IPS-20b (cell line): Measurements from ENCODE around the gene GIPR.
"Not testable (repeated sequence)": the region's sequence is repeated elsewhere in the genome, so short reads cannot be mapped to it uniquely, and the experiment has no call there.

ENCODE experiments used
- H3K27ac ChIP-seq: one replicate; pipeline ENCODE4 v1.5.1; 2013; ENCODE audit warnings: low read length
- H3K27me3 ChIP-seq: 2 replicates; pipeline ENCODE4 v1.6.1; 2013; ENCODE audit warnings: mild to moderate bottlenecking, low read length, inconsistent platforms; ENCODE audit not compliant: insufficient read depth
- H3K36me3 ChIP-seq: 2 replicates; pipeline ENCODE4 v1.6.1; 2013; ENCODE audit warnings: low read depth, mild to moderate bottlenecking, inconsistent platforms, low read length, moderate library complexity; ENCODE audit not compliant: insufficient read depth
- H3K4me1 ChIP-seq: 2 replicates; pipeline ENCODE4 v1.6.1; 2013; ENCODE audit warnings: mild to moderate bottlenecking, control low read depth, inconsistent platforms, low read length, moderate library complexity; ENCODE audit not compliant: insufficient read depth
- H3K4me3 ChIP-seq: 2 replicates; pipeline ENCODE4 v1.5.1; 2013; ENCODE audit warnings: mild to moderate bottlenecking, low read length, inconsistent platforms
- H3K9ac ChIP-seq: 2 replicates; pipeline ENCODE4 v1.6.1; 2013; ENCODE audit warnings: low read depth, mild to moderate bottlenecking, inconsistent platforms, low read length, moderate library complexity
- H3K9me3 ChIP-seq: 2 replicates; pipeline ENCODE4 v1.6.1; 2013; ENCODE audit warnings: mild to moderate bottlenecking, low read depth, low read length, inconsistent platforms; ENCODE audit not compliant: insufficient read depth

The GIPR gene

DNA sequence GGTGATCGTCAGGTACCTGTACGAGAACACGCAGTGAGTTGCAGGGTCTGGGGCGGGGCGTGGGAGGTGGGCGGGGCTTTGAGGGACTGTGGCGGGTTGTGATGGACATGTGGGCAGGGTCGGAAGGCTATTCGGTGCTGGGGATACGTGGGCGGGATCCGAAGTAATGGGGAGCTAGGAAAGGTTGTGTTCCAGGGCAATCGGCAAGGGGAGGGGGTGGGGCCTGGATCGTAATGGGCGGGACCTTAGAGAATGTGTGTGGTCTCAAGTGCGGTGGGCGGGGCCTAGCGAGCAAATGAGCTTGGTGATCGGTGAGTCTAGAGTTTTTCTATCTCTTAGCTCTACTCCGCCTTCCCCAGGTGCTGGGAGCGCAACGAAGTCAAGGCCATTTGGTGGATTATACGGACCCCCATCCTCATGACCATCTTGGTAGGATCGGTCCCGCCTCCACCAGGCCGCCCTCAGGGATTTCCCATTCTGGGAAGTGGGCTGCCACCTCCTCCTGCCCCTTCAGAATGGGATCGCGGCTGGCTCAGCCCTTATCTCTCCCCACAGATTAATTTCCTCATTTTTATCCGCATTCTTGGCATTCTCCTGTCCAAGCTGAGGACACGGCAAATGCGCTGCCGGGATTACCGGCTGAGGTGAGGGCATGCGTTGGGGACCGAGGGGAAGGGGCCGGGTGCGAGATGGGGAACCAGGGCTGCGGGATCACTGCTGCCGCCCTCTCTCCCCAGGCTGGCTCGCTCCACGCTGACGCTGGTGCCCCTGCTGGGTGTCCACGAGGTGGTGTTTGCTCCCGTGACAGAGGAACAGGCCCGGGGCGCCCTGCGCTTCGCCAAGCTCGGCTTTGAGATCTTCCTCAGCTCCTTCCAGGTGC is 9.6 kb downstream of the GIPR start:
- H3K4me1 ChIP-seq: no peaks in the 10 kb centered on the region
- peak overlapping the region; percentile 43; the same call in 1 of the 2 replicates for H3K9ac ChIP-seq
- H3K36me3 ChIP-seq: no peaks in the 10 kb centered on the region
- no peak overlapping the region for H3K27ac ChIP-seq
- peaks cover 39% of the 10 kb centered on the region for H3K27me3 ChIP-seq
- no peaks in the 10 kb centered on the region for H3K9me3 ChIP-seq
- peak overlapping the region; percentile 77 for H3K4me3 ChIP-seq

DNA sequence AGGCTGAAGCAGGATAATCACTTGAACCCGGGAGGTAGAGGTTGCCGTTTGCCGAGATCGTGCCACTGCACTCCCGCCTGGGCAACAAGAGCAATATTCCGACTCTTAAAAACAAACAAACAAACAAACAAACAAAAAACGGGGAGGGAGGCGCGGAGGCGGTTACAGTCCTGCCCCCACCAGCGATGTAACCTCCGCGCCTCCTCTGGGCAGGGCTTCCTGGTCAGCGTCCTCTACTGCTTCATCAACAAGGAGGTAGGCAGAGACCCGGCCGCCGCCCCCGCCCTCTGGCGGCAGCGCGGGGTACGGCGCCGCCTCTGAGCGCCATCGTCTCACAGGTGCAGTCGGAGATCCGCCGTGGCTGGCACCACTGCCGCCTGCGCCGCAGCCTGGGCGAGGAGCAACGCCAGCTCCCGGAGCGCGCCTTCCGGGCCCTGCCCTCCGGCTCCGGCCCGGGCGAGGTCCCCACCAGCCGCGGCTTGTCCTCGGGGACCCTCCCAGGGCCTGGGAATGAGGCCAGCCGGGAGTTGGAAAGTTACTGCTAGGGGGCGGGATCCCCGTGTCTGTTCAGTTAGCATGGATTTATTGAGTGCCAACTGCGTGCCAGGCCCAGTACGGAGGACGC is 13.5 kb downstream of the GIPR start:
- no peaks in the 10 kb centered on the region for H3K4me1 ChIP-seq
- H3K9ac ChIP-seq: no peak overlapping the region; the same call in 1 of the 2 replicates
- H3K36me3 ChIP-seq: peaks cover 25% of the 10 kb centered on the region
- H3K9me3 ChIP-seq: no peaks in the 10 kb centered on the region
- peak overlapping the region; percentile 59; the same call in 1 of the 2 replicates for H3K4me3 ChIP-seq
- H3K27ac ChIP-seq: no peak overlapping the region
- H3K27me3 ChIP-seq: peaks cover 36% of the 10 kb centered on the region

DNA sequence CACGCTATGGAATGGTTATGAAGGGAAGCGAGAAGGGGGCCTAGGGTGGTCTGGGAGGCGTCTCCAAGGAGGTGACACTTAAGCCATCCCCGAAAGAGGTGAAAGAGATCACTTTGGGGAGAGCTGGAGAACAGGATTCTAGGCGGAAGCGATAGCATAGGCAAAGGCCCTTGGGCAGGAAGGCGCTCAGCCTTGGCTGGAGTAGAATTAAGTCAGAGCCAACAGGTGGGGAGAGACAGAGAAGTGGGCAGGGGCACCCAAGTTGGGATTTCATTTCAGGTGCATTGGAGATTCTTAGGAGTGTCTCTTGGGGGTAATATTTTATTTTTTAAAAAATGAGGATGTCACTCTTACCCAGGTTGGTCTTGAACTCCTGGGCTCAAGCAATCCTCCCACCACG is 14.1 kb downstream of the GIPR start:
- H3K9me3 ChIP-seq: no peaks in the 10 kb centered on the region

DNA sequence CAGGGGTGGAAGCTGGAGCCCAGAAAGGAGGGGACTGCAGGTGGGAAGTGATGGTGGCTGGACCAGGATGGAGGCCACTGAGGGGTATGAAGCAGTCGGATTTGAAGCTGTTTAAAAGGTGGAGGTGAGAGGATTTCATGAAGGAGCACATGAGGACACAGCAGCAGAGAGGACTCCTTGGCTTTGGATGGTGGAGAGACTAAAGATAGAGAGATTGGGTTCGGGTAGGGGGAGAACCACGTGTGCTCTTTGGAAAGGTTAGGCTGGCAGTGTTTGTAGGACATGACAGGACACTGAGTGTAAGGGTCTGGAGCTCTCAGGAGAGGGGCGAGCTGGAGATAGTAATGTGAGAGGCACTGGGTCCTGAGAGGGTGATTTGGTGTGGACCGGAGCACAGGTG is 14.9 kb downstream of the GIPR start:
- H3K36me3 ChIP-seq: peaks cover 37% of the 10 kb centered on the region
- H3K9me3 ChIP-seq: no peaks in the 10 kb centered on the region
- H3K27me3 ChIP-seq: peaks cover 25% of the 10 kb centered on the region
- no peak overlapping the region for H3K4me3 ChIP-seq
- H3K9ac ChIP-seq: no peak overlapping the region
- H3K4me1 ChIP-seq: no peaks in the 10 kb centered on the region
- H3K27ac ChIP-seq: no peak overlapping the region

More for the DNA sequence above, 14.1 kb downstream of the GIPR start:
- H3K9ac ChIP-seq: no peak overlapping the region; the same call in 1 of the 2 replicates
- H3K4me3 ChIP-seq: peak overlapping the region; percentile 59; the same call in 1 of the 2 replicates
- H3K36me3 ChIP-seq: peaks cover 29% of the 10 kb centered on the region
- no peaks in the 10 kb centered on the region for H3K4me1 ChIP-seq
- H3K27ac ChIP-seq: no peak overlapping the region
- peaks cover 31% of the 10 kb centered on the region for H3K27me3 ChIP-seq

DNA sequence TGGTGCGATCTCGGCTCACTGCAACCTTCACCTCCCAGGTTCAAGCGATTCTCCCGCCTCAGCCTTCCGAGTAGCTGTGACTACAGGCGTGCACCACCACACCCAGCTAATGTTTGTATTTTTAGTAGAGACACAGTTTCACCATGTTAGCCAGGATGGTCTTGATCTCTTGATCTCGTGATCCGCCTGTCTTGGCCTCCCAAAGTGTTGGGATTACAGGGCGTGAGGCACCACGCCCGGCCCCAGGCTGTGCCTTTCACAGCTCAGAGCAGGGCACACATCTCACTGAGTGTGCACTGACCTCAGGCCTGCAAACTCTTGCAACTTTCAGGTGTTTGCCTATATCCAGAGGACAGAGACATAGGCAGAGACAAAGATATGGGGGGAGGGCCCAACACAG is 17.0 kb downstream of the GIPR start:
- not testable (repeated sequence) for H3K27ac ChIP-seq, H3K27me3 ChIP-seq, H3K9me3 ChIP-seq, H3K4me3 ChIP-seq, H3K4me1 ChIP-seq, H3K9ac ChIP-seq
- H3K36me3 ChIP-seq: peaks cover 53% of the 10 kb centered on the region

DNA sequence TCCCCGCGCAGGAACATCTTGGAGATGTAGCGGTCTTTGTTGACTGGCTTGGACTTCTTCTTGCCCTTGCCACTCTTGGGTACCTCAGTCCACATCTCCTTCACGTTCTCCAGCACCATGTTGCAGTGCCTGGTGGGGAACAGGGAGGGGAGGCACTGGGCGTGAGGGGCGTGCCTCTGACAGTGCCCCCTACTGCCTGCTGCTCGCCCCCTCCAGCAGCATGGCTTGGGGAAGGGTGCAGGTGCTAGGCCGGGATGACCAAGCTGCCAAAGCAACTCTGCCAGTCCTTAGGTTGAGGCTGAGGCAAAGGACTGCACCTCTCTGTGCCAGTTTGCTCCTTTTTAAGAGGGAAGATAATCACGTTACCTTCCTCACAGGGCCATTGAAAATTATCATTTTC is 19.6 kb downstream of the GIPR start:
- peaks cover 3% of the 10 kb centered on the region for H3K4me1 ChIP-seq
- H3K27me3 ChIP-seq: no peaks in the 10 kb centered on the region
- peaks cover 53% of the 10 kb centered on the region for H3K36me3 ChIP-seq
- H3K9me3 ChIP-seq: no peaks in the 10 kb centered on the region
- H3K27ac ChIP-seq: no peak overlapping the region
- H3K4me3 ChIP-seq: no peak overlapping the region
- H3K9ac ChIP-seq: no peak overlapping the region

DNA sequence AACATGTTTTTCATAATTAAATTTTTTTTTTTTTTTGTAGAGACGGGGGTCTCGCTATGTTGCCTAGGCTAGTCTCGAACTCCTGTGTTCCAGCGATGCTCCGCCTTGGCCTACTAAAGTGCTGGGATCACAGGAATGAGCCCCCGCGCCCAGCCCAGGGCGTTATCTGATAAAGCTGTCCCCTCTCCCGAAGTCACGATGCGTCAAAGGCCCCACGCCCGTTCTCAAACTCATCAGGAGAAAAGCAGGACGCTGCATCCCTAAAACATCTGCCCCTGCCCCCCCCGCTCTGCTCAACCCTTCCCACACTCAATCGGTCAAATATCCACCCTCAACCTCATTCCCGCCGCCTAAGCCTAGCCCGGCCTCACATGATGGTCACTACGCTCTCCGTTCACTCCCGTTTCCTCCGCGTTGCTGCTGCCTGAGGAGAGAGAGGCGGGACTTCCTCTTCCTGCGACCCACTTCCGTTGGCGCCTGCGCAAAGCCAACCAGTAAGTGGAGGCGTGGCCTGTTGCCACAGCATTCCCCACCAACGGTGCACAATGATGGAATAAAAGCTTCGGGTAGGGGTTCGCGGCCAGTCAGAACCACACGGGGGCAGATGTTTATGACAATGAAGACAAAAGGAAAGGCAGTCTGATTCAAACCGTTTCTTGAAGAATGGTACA is 23.6 kb downstream of the GIPR start, which contains the start of gene SNRPD2:
SNRPD2 (minus strand) TSS at position 438 of the 671 bp plus-strand sequence; CDS start at position 373, 65 bp downstream.
- Histone ChIP-seq H3K36me3 (peaks cover 45% of the 10 kb centered on the region), H3K27me3 (no peaks in the 10 kb centered on the region), H3K4me3 (peak within 1 kb of the TSS; percentile 96), H3K4me1 (peaks cover 3% of the 10 kb centered on the region), H3K9me3 (no peaks in the 10 kb centered on the region), H3K9ac (peak within 1 kb of the TSS; percentile 98), H3K27ac (peak within 1 kb of the TSS; percentile 70)

DNA sequence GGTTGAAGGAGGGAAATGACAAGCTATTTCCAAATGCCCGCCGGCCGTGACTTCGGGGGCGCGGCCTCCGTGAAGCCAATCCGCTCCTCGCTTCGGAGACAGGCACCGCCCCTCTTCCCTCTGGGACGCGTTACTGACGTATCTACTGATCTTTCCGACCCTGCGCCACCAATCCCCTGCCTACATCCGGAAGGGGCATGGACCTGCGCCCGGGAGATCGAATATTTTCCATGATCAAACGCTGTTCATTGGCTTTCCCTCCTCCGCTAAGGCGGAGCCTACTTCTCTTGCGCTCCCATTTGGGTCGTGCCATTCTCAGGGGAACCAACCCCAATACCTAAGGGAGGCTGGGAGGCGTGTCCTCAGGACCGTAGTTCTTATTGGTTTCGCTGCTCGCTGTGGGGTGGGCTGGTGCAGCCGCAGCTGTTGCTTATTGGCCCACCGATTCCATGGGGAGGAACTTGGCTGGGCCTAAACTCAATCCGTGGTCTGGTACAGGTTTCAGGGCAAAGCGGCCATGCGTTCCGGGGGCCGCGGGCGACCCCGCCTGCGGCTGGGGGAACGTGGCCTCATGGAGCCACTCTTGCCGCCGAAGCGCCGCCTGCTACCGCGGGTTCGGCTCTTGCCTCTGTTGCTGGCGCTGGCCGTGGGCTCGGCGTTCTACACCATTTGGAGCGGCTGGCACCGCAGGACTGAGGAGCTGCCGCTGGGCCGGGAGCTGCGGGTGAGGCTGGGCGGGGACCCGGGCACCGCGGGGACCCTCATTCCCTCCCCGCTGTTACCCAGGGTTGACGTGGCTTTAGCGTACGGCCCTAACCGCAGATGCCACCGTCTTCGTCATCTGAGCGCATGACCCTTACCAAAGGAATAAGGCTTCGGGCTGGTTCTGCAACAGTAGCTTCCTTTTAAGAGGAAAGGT is 24.4 kb downstream of the GIPR start, which contains the start of gene QPCTL:
QPCTL (plus strand) TSS at position 480 of the 919 bp plus-strand sequence; CDS start at position 518, 38 bp downstream.
- H3K27ac ChIP-seq: peak within 1 kb of the TSS; percentile 70
- H3K9ac ChIP-seq: peak within 1 kb of the TSS; percentile 98
- H3K27me3 ChIP-seq: no peaks in the 10 kb centered on the region
- no peaks in the 10 kb centered on the region for H3K9me3 ChIP-seq
- H3K36me3 ChIP-seq: peaks cover 43% of the 10 kb centered on the region
- H3K4me3 ChIP-seq: peak within 1 kb of the TSS; percentile 96
- peaks cover 3% of the 10 kb centered on the region for H3K4me1 ChIP-seq

DNA sequence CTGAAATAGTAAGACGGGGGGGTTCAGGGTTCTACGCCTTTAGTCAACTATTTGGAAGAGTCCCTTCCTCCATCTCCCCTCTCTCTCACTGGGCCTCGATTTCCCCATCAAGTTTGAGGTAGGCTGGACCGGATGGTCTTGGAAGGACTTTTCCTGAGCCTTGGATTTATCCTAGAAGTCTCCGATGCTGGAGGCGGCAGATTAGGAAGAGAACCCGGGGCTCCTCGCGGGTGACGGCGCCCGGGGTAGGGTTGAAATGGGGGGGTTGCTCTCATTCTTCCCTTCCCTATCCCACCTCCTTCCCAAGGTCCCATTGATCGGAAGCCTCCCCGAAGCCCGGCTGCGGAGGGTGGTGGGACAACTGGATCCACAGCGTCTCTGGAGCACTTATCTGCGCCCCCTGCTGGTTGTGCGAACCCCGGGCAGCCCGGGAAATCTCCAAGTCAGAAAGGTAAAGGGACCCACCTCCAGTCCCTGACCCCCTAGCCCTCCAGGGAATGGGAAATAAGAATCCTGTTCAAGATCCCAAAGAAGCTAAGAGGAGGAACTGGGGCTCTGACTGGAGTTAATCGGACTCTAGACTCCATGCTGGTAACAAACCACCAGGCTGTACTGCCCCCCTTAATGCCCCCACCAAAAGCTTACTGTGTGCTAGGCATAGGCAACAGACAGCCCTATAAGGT is 25.2 kb downstream of the GIPR start:
- H3K27me3 ChIP-seq: no peaks in the 10 kb centered on the region
- peaks cover 43% of the 10 kb centered on the region for H3K36me3 ChIP-seq
- H3K27ac ChIP-seq: peak overlapping the region; percentile 28
- H3K9ac ChIP-seq: peak overlapping the region; percentile 98
- H3K9me3 ChIP-seq: no peaks in the 10 kb centered on the region
- H3K4me1 ChIP-seq: peaks cover 3% of the 10 kb centered on the region
- peak overlapping the region; percentile 96 for H3K4me3 ChIP-seq

DNA sequence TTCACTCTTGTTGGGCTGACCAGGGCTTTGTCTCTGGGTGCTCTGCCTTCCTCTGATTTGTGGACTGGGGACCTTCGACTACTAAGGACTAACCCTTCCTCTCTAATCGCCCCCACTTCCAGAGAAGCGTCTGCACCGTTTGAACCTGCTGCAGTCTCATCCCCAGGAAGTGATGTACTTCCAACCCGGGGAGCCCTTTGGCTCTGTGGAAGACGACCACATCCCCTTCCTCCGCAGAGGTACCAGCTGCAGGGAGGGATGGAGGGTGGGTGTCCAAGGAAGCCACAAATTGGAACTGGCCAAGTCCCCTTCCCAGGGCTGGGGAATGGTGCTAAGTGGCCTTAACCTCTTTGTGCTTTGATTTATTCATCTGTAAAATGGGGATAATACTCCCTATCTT is 33.7 kb downstream of the GIPR start:
- Histone ChIP-seq H3K4me1 (no peaks in the 10 kb centered on the region), H3K27ac (no peak overlapping the region), H3K9ac (no peak overlapping the region), H3K27me3 (no peaks in the 10 kb centered on the region), H3K4me3 (no peak overlapping the region), H3K9me3 (no peaks in the 10 kb centered on the region), H3K36me3 (peaks cover 42% of the 10 kb centered on the region)
